MCF 10A (cell line): ENCODE results near the gene EPHA4. TPM values are rescaled to one million over a fixed set of nuclear protein-coding genes. Genes with fewer than 3 reads are reported as not detected.

ENCODE experiments used
- BruUV-seq: library from RNA; stranded (reverse); fragments of 400-500 nt; replicated peaks from 2 replicates; lab custom pipeline; 2021; lab: Mats Ljungman, UMichigan
- CTCF ChIA-PET: fragments of 300-600 bp; sonication (Branson Sonifier 250); formaldehyde crosslinking; extraction: SDS; loops from one replicate; lab custom pipeline; 2021; ENCODE audit warnings: antibody characterized with exemption, inconsistent platforms; lab: Yijun Ruan, JAX
- POLR2A ChIA-PET: fragments of 300-600, 350-650 bp; sonication (Branson Sonifier 250); formaldehyde crosslinking; extraction: SDS; loops from one replicate; lab custom pipeline; 2020; ENCODE audit warnings: antibody characterized with exemption, inconsistent platforms; lab: Yijun Ruan, JAX
- DNase-seq: peaks from one replicate; pipeline ENCODE4 v3.0.0-alpha.2; 2018; ENCODE audit not compliant: unreplicated experiment
- H3K27ac Mint-ChIP-seq: one replicate; pipeline ENCODE4 v1.8.0; 2022; ENCODE audit warnings: mild to moderate bottlenecking, low read depth, mixed read lengths; ENCODE audit not compliant: unreplicated experiment
- H3K27me3 Mint-ChIP-seq: one replicate; pipeline ENCODE4 v1.8.0; 2022; ENCODE audit warnings: mixed read lengths; ENCODE audit not compliant: insufficient read depth, unreplicated experiment
- H3K36me3 Mint-ChIP-seq: one replicate; pipeline ENCODE4 v1.8.0; 2022; ENCODE audit warnings: mild to moderate bottlenecking, moderate library complexity, mixed read lengths; ENCODE audit not compliant: insufficient read depth, unreplicated experiment
- H3K4me1 Mint-ChIP-seq: one replicate; pipeline ENCODE4 v1.8.0; 2022; ENCODE audit warnings: mixed read lengths; ENCODE audit not compliant: insufficient read depth, unreplicated experiment
- H3K4me3 Mint-ChIP-seq: one replicate; pipeline ENCODE4 v1.8.0; 2022; ENCODE audit warnings: mild to moderate bottlenecking, moderate library complexity, mixed read lengths; ENCODE audit not compliant: unreplicated experiment
- H3K9me3 Mint-ChIP-seq: one replicate; pipeline ENCODE4 v1.8.0; 2022; ENCODE audit warnings: mixed read lengths; ENCODE audit not compliant: unreplicated experiment
- CTCF ChIP-seq: fragments of 200-600 bp; IDR thresholded peaks from one replicate; pipeline ENCODE4 v1.8.0; 2022; ENCODE audit warnings: antibody characterized with exemption, mild to moderate bottlenecking; ENCODE audit not compliant: unreplicated experiment
- intact Hi-C: fragments of 100-400 bp; cut with micrococcal nuclease; formaldehyde crosslinking; loops from 2 replicates; pipeline ENCODE4 v1.14.1; 2022
- total RNA-seq: library from RNA; stranded (reverse); gene quantifications from 2 replicates; pipeline ENCODE4 v1.2.3, GENCODE V29; 2022

EPHA4 gene
- total RNA-seq, 1 experiment from 2014 or later: 2.0 TPM

- no peak overlapping the region for H3K27ac Mint-ChIP-seq
These were observed 16.6 kb downstream of the EPHA4 start for GRCh38 chr2:221555494-221555846.

DNA sequence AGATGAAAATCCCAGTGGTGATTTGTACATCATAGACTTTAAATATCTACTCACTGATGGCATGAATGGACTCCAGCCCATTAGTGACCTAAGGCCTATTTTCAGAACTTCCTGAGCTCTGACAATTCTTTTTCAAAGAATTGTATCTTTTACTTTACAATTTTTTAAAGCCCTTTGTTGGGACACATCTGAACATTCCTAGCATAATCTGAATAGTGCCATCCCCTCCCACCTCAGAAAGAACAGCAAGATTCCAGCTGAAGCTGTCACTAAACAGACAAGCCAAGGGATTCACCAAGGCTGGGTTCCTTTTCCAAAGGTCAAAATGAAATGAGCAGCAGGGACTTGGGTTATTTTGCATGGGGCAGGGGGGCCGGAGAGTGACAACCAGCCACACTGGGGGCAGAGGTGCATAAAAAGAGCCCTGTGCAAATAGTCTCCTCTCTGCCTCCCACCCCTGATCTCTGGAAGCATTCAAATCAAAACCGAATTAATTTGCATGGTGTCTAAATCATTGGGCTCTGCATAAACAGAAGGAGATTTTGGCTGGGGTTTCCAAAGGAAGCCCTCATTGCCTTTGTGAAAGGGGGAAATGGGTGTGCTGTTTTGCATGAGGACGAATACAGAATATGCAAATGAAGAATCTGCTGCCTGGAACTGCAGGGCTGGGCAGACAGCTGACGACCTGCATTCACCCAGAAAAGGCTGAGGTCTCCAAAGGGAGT lies 17.2 kb downstream of the EPHA4 start:
- Mint-ChIP-seq H3K4me3 (no peak overlapping the region), H3K36me3 (no peaks in the 10 kb centered on the region), H3K4me1 (no peaks in the 10 kb centered on the region), H3K27ac (no peak overlapping the region), H3K9me3 (no peaks in the 10 kb centered on the region), H3K27me3 (no peaks in the 10 kb centered on the region)
- no peak for DNase-seq
- CTCF ChIA-PET: interaction anchor here (1.1 kb wide), 1 partner anchor 19 kb away, joined by 3 read pairs; no protein-coding TSS in a partner anchor
- no peak for TF ChIP-seq CTCF
- no TSS peak for BruUV-seq
- POLR2A ChIA-PET: interaction anchor here (0.7 to 1.4 kb wide), 2 partner anchors 22 to 23 kb away, joined by 3 read pairs; no protein-coding TSS in a partner anchor
- intact Hi-C loops: no loop called here

More at GRCh38 chr2:221555494-221555846, 16.6 kb downstream of the EPHA4 start:
- POLR2A ChIA-PET: interaction anchor here (0.7 to 1.4 kb wide), 2 partner anchors 23 to 24 kb away, joined by 3 read pairs; no protein-coding TSS in a partner anchor
- CTCF ChIA-PET: interaction anchor here (1.1 kb wide), 1 partner anchor 18 kb away, joined by 3 read pairs; no protein-coding TSS in a partner anchor
- H3K36me3 Mint-ChIP-seq: no peaks in the 10 kb centered on the region
- no peaks in the 10 kb centered on the region for H3K4me1 Mint-ChIP-seq
- BruUV-seq: no TSS peak
- DNase-seq: no peak
- no peaks in the 10 kb centered on the region for H3K27me3 Mint-ChIP-seq
- no peak overlapping the region for H3K4me3 Mint-ChIP-seq
- TF ChIP-seq CTCF: no peak
- H3K9me3 Mint-ChIP-seq: no peaks in the 10 kb centered on the region
- intact Hi-C loops: no loop called here

- no TSS peak for BruUV-seq
- DNase-seq: no peak
- intact Hi-C loops: no loop called here
- H3K4me1 Mint-ChIP-seq: no peaks in the 10 kb centered on the region
- no peak overlapping the region for H3K4me3 Mint-ChIP-seq
- H3K9me3 Mint-ChIP-seq: no peaks in the 10 kb centered on the region
- no peak overlapping the region for H3K27ac Mint-ChIP-seq
- no peaks in the 10 kb centered on the region for H3K36me3 Mint-ChIP-seq
- ChIA-PET POLR2A (no interaction called here), CTCF (no interaction called here)
- no peak for TF ChIP-seq CTCF
- H3K27me3 Mint-ChIP-seq: no peaks in the 10 kb centered on the region
These were observed 18.8 kb downstream of the EPHA4 start for GRCh38 chr2:221553333-221553732.

GRCh38 chr2:221552291-221552690 lies 19.8 kb downstream of the EPHA4 start:
- BruUV-seq: no TSS peak
- Mint-ChIP-seq H3K27me3 (no peaks in the 10 kb centered on the region), H3K36me3 (no peaks in the 10 kb centered on the region), H3K4me1 (no peaks in the 10 kb centered on the region), H3K27ac (no peak overlapping the region), H3K4me3 (no peak overlapping the region), H3K9me3 (no peaks in the 10 kb centered on the region)
- ChIA-PET CTCF (no interaction called here), POLR2A (interaction anchor here (0.6 kb wide), 1 partner anchor 9 kb away, joined by 3 read pairs; no protein-coding TSS in a partner anchor)
- no peak for DNase-seq
- intact Hi-C loops: no loop called here
- TF ChIP-seq CTCF: no peak
